ELR (cell line): ENCODE data around the gene CPNE5.

ENCODE experiments used
- DNase-seq: peaks from one replicate; pipeline ENCODE4 v3.0.0-alpha.2; 2015; ENCODE audit warnings: low read depth

Gene CPNE5

DNA sequence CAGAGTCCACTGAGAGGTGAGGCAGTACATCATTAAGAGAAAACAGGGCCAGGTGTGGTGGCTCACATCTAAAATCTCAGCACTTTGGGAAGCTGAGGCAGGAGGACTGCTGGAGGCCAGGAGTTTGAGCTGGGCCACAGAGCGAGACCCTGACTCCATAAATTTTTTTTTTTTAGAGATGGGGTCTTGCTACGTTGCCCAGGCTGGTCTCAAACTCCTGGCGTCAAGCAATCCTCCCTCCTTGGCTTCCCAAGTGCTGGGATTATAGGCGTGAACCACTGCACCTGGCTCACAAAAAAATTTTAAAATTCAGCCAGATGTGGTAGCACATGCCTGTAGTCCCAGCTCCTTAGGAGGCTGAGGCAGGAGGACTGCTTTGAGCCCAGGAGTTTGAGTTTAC is 18.1 kb upstream of the CPNE5 start:
- no peak for DNase-seq

GRCh38 chr6:36856277-36856676 is 17.0 kb upstream of the CPNE5 start:
- no peak for DNase-seq

GRCh38 chr6:36855750-36856149 is 16.5 kb upstream of the CPNE5 start:
- DNase-seq: no peak

- peak; percentile 89 for DNase-seq
Measured at GRCh38 chr6:36853325-36853724, 14.1 kb upstream of the CPNE5 start.

- peak; percentile 89 for DNase-seq
Measured at GRCh38 chr6:36852481-36853147, 13.4 kb upstream of the CPNE5 start.

DNA sequence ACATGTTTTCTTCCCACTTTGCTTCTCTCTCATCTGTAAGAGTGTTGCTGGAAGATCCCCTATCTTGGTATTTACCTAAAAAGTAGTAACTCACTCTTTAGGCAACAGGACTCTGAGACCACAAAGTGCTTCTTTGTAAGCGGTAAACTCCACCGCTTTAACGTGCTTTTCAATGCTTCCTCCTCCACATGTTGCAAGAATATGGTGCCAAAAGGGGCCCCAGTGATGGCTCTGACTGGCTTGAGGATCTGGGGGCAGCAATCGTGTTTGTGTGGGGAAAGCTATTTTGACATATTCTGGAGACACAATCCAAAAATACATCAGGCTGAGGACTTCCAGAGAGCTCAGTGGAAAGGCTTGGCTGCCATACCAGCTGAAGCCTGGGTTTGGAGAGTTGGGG is 12.4 kb upstream of the CPNE5 start:
- DNase-seq: no peak

DNA sequence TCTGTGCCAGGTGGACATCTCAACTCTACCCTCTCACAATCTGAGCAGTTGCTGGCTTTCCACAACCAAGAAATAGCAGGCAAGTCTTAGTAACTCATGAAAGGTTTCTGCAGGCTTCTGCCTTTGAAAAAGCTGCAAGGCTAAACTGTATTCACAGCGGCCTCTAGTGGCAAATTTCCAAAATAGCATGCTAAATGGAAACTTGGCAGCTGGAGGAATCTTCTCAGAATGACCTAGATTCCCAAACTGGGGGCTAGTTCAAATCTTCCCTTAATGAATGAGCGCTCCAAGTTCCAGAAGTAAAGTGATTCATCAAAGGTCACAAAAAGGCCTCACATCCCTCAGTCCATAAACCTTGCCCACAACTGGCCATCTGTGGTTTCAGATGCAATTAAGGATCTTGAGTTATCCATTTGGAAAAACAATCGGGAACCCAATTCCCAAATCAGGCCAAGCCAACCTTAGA is 11.9 kb upstream of the CPNE5 start:
- DNase-seq: peak; percentile 78

- no peak for DNase-seq
Measured at GRCh38 chr6:36850021-36850420, 10.8 kb upstream of the CPNE5 start.

GRCh38 chr6:36848658-36849441 is 9.6 kb upstream of the CPNE5 start:
- no peak for DNase-seq

DNA sequence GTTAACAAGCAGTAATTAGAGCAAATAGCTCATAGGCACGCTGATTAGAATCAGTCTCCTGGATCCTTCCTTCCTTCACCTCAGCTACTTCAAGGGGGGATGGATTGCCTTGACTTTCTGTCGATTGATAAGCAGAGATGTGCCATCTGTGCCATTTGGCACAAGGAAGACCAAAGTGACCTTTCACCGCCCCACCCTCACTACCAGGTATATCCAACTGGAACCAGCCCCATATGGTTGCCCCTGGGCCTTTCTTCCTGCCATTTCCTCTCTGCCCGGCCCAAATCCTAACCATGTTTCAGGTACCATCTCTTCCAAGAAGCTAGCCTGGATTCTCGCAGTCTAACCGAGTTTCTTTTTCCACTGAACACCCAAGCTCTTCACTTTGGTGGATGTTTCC is 8.7 kb upstream of the CPNE5 start:
- no peak for DNase-seq

DNA sequence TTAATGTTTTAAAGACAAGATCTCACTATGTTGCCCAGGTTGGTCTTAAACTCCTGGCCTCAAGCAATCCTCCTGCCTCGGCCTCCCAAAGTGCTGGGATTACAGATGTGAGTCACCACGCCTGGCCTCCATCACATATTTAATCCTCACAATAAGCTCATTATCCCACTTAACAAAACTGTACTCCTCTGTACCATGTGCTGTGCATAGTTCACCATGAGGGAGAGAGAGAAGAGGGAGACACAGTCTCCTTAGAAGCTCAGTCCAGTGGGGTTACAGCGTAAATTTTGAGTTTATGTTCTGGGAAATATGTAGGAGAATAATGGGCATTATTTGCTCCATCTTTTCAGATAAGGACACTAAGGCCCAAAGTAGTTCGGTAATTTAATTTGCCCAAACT is 7.9 kb upstream of the CPNE5 start:
- DNase-seq: no peak

GRCh38 chr6:36845233-36845632 is 6.0 kb upstream of the CPNE5 start:
- no peak for DNase-seq

- no peak for DNase-seq
Measured at GRCh38 chr6:36844232-36845170, 5.3 kb upstream of the CPNE5 start.

- no peak for DNase-seq
Measured at GRCh38 chr6:36843170-36843569, 3.9 kb upstream of the CPNE5 start.

GRCh38 chr6:36841756-36842155 is 2.5 kb upstream of the CPNE5 start:
- no peak for DNase-seq

- no peak for DNase-seq
Measured at GRCh38 chr6:36840432-36841403, 1.5 kb upstream of the CPNE5 start.

DNA sequence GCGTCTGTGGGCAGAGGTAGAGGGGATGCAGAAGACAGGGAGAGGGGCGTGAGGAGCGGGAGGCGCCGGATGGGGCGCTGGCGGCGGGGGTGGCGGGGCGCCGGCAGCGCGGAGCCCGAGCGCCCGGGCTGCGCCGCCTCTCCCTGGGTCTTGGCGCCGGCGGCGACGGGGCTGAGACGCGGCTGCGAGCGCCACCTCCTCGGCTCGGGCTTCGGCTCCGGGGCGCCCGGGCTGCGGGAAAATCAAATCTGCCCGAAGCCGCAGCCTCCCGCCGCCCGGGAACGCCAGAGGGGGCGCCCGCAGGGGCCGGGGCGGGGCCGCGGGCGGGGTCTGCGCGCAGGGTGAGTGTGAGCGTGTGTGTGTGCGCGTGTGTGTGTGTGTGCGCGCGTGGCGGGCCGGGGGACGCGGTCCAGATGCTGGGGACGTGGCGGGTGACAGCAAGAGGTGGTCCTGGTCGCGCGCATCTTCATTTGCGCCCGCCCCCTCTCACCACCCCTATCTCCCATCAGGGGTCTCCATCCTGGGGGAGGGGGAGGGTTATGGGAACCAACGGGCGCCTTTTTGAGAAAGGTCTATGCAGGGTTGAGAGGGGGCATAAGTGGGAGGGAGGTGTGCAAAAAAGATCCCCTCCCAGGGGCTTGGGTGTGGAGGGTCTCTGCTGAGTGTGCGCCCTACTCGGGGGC is 646 bp upstream of the CPNE5 start:
- peak; percentile 46 for DNase-seq

GRCh38 chr6:36837686-36838085 is 1.6 kb downstream of the CPNE5 start:
- DNase-seq: no peak

DNA sequence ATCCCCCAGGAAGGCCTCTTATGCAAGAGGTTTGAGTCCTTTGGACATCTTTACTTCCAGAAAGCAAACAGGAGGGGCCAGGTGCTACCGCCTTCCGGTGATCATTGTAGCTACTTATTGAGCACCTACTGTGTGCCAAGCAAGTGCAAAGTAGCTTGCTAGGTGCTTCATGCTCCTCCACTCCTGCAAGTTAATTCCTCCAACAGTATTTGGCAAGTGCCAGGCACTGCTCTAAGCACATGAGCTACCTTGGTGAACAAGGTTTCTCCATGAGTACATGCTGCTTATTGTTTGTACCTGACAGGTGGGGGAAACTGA is 2.3 kb downstream of the CPNE5 start:
- DNase-seq: no peak

- DNase-seq: no peak
Measured at GRCh38 chr6:36836111-36837021, 2.9 kb downstream of the CPNE5 start.
